HCT116 (cell line): Measurements from ENCODE around the gene MTFR2. TPM values are rescaled to one million over a fixed set of nuclear protein-coding genes. Genes with fewer than 3 reads are reported as not detected.
A peak's percentile ranks its signal among the peaks of the same experiment; 100 is the strongest.

Source experiments
- ATAC-seq: fragments of 200-7000 bp; cut with Tn5 transposase; 2 replicates; pipeline ENCODE4 v1.9.1; 2020; ENCODE audit warnings: mild to moderate bottlenecking, moderate library complexity
- BruUV-seq: library from RNA; stranded (reverse); fragments of 400-500 nt; replicated peaks from 2 replicates; lab custom pipeline; 2021; lab: Mats Ljungman, UMichigan
- CTCF ChIA-PET: fragments of 300-600 bp; sonication (Branson Sonifier 250); formaldehyde crosslinking; loops from one replicate; lab custom pipeline; 2021; ENCODE audit warnings: antibody characterized with exemption; lab: Charles Lee
- POLR2A ChIA-PET: fragments of 300-600, 350-600 bp; sonication (Branson Sonifier 250); formaldehyde crosslinking; loops from one replicate; lab custom pipeline; 2021; ENCODE audit warnings: antibody characterized with exemption; lab: Charles Lee
- RAD21 ChIA-PET, 2 experiments: fragments of 300-600 bp; sonication (Branson Sonifier 250); formaldehyde crosslinking; loops; one replicate each; lab custom pipeline; 2023; ENCODE audit warnings: low total read pairs in 2 of 2; ENCODE audit not compliant: uncharacterized antibody in 2 of 2, unreplicated experiment in 2 of 2, low non-redundant PET in 1 of 2; lab: Charles Lee
- DNase-seq: peaks from one replicate; pipeline ENCODE4 v3.0.0-alpha.2; 2010; ENCODE audit warnings: low read depth, low spot score
- H2AFZ ChIP-seq: fragments of 200-600 bp; shearing (Covaris generic), sonication (generic); 2 replicates; pipeline ENCODE4 v1.6.1; 2017; ENCODE audit warnings: low read depth, mixed run types, mixed read lengths, antibody characterized with exemption, low read length; ENCODE audit not compliant: poor library complexity, severe bottlenecking
- H3K27ac ChIP-seq: 2 replicates; pipeline ENCODE4 v1.5.1; 2012; ENCODE audit warnings: low read depth, low read length
- H3K27me3 ChIP-seq: fragments of 200-600 bp; sonication (generic); 2 replicates; pipeline ENCODE4 v1.6.1; 2016; ENCODE audit warnings: mixed run types, low read length, mixed read lengths; ENCODE audit not compliant: insufficient read depth
- H3K36me3 ChIP-seq, 2 experiments: fragments of 200-500 bp in 1 of 2; fragments of 200-600 bp in 1 of 2; sonication (Bioruptor generic) in 1 of 2; sonication (generic) in 1 of 2; 2 replicates each; pipeline versions ENCODE4 v1.5.1 to v1.6.1; 2014 to 2016; ENCODE audit warnings: low read length in 2 of 2, inconsistent platforms in 1 of 2, mixed read lengths in 1 of 2, mixed run types in 1 of 2; ENCODE audit not compliant: insufficient read depth in 2 of 2, control insufficient read depth in 1 of 2
- H3K4me1 ChIP-seq, 2 experiments: fragments of 200-600 bp in 1 of 2; sonication (generic) in 1 of 2; 2 replicates each; pipeline versions ENCODE4 v1.5.1 to v1.6.1; 2012 to 2017; ENCODE audit warnings: low read length in 2 of 2, inconsistent platforms in 1 of 2, mild to moderate bottlenecking in 1 of 2, mixed read lengths in 1 of 2, mixed run types in 1 of 2, moderate library complexity in 1 of 2; ENCODE audit not compliant: insufficient read depth in 2 of 2, control insufficient read depth in 1 of 2
- H3K4me2 ChIP-seq: fragments of 200-600 bp; sonication (generic); 2 replicates; pipeline ENCODE4 v1.6.1; 2017; ENCODE audit warnings: mixed run types, low read length, mixed read lengths
- H3K4me3 ChIP-seq, 2 experiments: fragments of 200-600 bp in 1 of 2; sonication (generic) in 1 of 2; replicated peaks in 1 of 2; 2 replicates each; pipeline ENCODE4 v1.5.1; 2011 to 2016; ENCODE audit warnings: low read length in 2 of 2, control low read depth in 1 of 2, low read depth in 1 of 2, mild to moderate bottlenecking in 1 of 2, mixed read lengths in 1 of 2, mixed run types in 1 of 2
- H3K79me2 ChIP-seq: fragments of 200-600 bp; sonication (generic); 2 replicates; pipeline ENCODE4 v1.6.1; 2017; ENCODE audit warnings: mild to moderate bottlenecking, mixed run types, low read length, moderate library complexity, mixed read lengths; ENCODE audit not compliant: insufficient read depth
- H3K9ac ChIP-seq: fragments of 200-600 bp; sonication (generic); 2 replicates; pipeline ENCODE4 v1.6.1; 2016; ENCODE audit warnings: low read length, mixed read lengths
- H3K9me2 ChIP-seq: fragments of 200-600 bp; sonication (generic), shearing (Covaris generic); 2 replicates; pipeline ENCODE4 v1.6.1; 2017; ENCODE audit warnings: mixed run types, mild to moderate bottlenecking, moderate library complexity; ENCODE audit not compliant: insufficient read depth
- H3K9me3 ChIP-seq, 2 experiments: fragments of 200-500 bp in 1 of 2; fragments of 200-600 bp in 1 of 2; sonication (Bioruptor generic) in 1 of 2; sonication (generic) in 1 of 2; 2 replicates each; pipeline ENCODE4 v1.6.1; 2014 to 2017; ENCODE audit warnings: low read length in 2 of 2, mixed read lengths in 2 of 2, inconsistent platforms in 1 of 2, low read depth in 1 of 2, mild to moderate bottlenecking in 1 of 2, mixed run types in 1 of 2, moderate library complexity in 1 of 2; ENCODE audit not compliant: control insufficient read depth in 1 of 2, insufficient read depth in 1 of 2
- H4K20me1 ChIP-seq: fragments of 200-600 bp; sonication (generic), shearing (Covaris generic); 2 replicates; pipeline ENCODE4 v1.6.1; 2017; ENCODE audit warnings: mixed run types, mild to moderate bottlenecking, moderate library complexity; ENCODE audit not compliant: insufficient read depth
- CBX3 ChIP-seq: IDR thresholded peaks from 2 replicates; pipeline ENCODE4 v1.6.1; 2012; ENCODE audit warnings: low read depth
- CEBPB ChIP-seq: IDR thresholded peaks from 2 replicates; pipeline ENCODE4 v1.6.1; 2012; ENCODE audit warnings: low read depth
- EGR1 ChIP-seq: IDR thresholded peaks from 2 replicates; pipeline ENCODE4 v1.6.1; 2012; ENCODE audit warnings: low read depth
- ELF1 ChIP-seq: IDR thresholded peaks from 2 replicates; pipeline ENCODE4 v1.6.1; 2012; ENCODE audit warnings: low read depth, borderline replicate concordance
- EZH2 ChIP-seq: fragments of 200-600 bp; sonication (generic); IDR thresholded peaks from 2 replicates; pipeline ENCODE4 v1.6.1; 2017; ENCODE audit warnings: antibody characterized with exemption, mixed run types
- POLR2A ChIP-seq: IDR thresholded peaks from 2 replicates; pipeline ENCODE4 v1.7.0; 2011; ENCODE audit warnings: borderline replicate concordance; ENCODE audit not compliant: insufficient read depth, insufficient read length; ENCODE audit errors: extremely low read depth
- POLR2AphosphoS5 ChIP-seq: IDR thresholded peaks from 2 replicates; pipeline ENCODE4 v1.6.1; 2011; ENCODE audit warnings: mild to moderate bottlenecking, low read depth, low read length, moderate library complexity
- SIN3A ChIP-seq: IDR thresholded peaks from 2 replicates; pipeline ENCODE4 v1.6.1; 2012; ENCODE audit warnings: low read depth
- SP1 ChIP-seq: IDR thresholded peaks from 2 replicates; pipeline ENCODE4 v1.6.1; 2012; ENCODE audit warnings: low read depth
- YY1 ChIP-seq: IDR thresholded peaks from 2 replicates; pipeline ENCODE4 v1.6.1; 2011; ENCODE audit warnings: low read length, low read depth, moderate library complexity, mild to moderate bottlenecking; ENCODE audit not compliant: insufficient replicate concordance; ENCODE audit errors: extremely low read depth
- ZBTB33 ChIP-seq: IDR thresholded peaks from 2 replicates; pipeline ENCODE4 v1.6.1; 2011; ENCODE audit warnings: mild to moderate bottlenecking, low read length, moderate library complexity; ENCODE audit not compliant: insufficient replicate concordance; ENCODE audit errors: extremely low read depth
- ZFX ChIP-seq: fragments of 450-650 bp; IDR thresholded peaks from 2 replicates; pipeline ENCODE4 v1.6.1; 2017
- intact Hi-C: fragments of 100-400 bp; cut with micrococcal nuclease; formaldehyde crosslinking; loops from 2 replicates; pipeline ENCODE4 v1.10.0; 2022
- total RNA-seq: library from RNA; stranded (reverse); gene quantifications from one replicate; pipeline ENCODE4 v1.2.1, GENCODE V29; 2021; ENCODE audit not compliant: unreplicated experiment
- TF ChIP-seq, protein P1 (sequence below): IDR thresholded peaks from 2 replicates; pipeline ENCODE4 v1.6.1; 2012
- TF ChIP-seq, protein P2 (sequence below): IDR thresholded peaks from 2 replicates; pipeline ENCODE4 v1.6.1; 2012

Gene MTFR2
- total RNA-seq, 1 experiment from 2014 or later: 13.2 TPM

DNA sequence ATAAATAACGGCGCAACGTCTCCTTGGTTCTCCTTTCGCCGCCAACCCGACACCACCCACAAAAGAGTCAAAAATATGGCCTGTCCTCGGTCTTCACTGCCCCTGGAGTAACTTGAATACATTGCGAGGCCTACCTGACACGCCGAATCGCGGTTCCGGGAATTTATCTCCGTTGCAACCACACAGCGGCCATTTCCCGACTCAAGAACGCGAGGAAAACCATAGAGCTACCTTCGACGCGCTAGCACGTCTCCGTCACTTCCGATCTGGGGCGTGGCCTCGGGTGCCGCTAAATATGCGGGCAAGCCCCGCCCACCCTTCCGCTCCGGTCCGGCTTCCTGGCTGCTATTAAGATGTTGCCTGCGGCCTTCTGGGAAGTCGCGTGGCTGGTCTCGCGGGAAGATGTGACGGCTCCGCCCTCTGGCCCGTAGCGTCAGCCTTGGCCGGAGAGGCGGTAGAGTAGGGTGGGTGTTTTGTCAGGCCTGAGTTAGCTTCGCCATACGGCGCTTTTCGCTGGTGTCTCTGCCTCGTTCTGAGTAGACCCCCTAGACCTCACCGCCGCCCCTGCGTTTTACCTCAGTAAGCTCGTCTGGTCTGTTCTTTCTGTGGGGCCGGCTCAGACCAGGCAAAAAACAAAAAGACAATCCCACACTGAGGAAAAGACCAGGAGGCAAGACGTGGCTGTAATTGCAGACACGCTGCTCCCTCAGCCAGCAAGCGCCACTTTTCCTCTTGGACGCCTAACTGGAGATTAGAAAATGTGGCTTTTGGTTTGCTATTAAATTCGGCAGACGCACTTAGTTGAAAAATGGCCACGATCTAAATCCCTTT is 39.7 kb upstream of the MTFR2 start, which contains the start of gene BCLAF1:
Gene BCLAF1, minus strand, starts transcription at position 268 of the 831 bp plus-strand sequence. CDS start 9,980 bp downstream, outside the sequence.
- intact Hi-C loops: loop anchor here (1.0 to 10.0 kb wide), 3 partner anchors 39 to 795 kb away; partner anchors contain the start of genes AHI1, MAP7 and MTFR2
- Histone ChIP-seq H3K9me3 (no peaks in the 10 kb centered on the region), H3K4me2 (peak within 1 kb of the TSS; percentile 82), H2AFZ (no peak within 1 kb of the TSS), H3K79me2 (peaks cover 48% of the 10 kb centered on the region), H3K27ac (peak within 1 kb of the TSS; percentile 98), H3K36me3 (peaks cover 0 to 9% of the 10 kb centered on the region in 2 experiments; a peak in 1 of 4 replicates), H3K4me3 (peak within 1 kb of the TSS; percentile 81 to 99), H4K20me1 (peaks cover 34% of the 10 kb centered on the region; the same call in 1 of the 2 replicates), H3K9ac (peak within 1 kb of the TSS; percentile 98), H3K4me1 (peaks cover 9 to 24% of the 10 kb centered on the region in 2 experiments), H3K9me2 (no peaks in the 10 kb centered on the region), H3K27me3 (no peaks in the 10 kb centered on the region)
- DNase-seq (peak; percentile 97), ATAC-seq (peak; percentile 93)
- POLR2A ChIA-PET: interaction anchor here (0.7 to 3.3 kb wide), 17 partner anchors 8 to 503 kb away, joined by 3 to 31 read pairs (median 4); partner anchors contain the start of genes MAP3K5, MAP7 and MTFR2
- RAD21 ChIA-PET: no interaction called here
- CTCF ChIA-PET: interaction anchor here (1.0 to 1.2 kb wide), 3 partner anchors 28 to 380 kb away, joined by 3 read pairs; no protein-coding TSS in a partner anchor
- TF ChIP-seq POLR2AphosphoS5 (peak; percentile 99), CEBPB (0 out of 2 replicates have a peak, but pooled peaks have one; percentile 7), ELF1 (peak; percentile 74), POLR2A (peak; percentile 88), CBX3 (no peak; the same call in 1 of the 2 replicates), SIN3A (peak; percentile 96), ZFX (peak; percentile 73), EGR1 (peak; percentile 65; the same call in 1 of the 2 replicates), ZBTB33 (peak; percentile 96), YY1 (peak; percentile 88), EZH2 (no peak), SP1 (peak; percentile 85)
- TF ChIP-seq, protein P1, sequence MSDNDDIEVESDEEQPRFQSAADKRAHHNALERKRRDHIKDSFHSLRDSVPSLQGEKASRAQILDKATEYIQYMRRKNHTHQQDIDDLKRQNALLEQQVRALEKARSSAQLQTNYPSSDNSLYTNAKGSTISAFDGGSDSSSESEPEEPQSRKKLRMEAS: peak; percentile 60
- TF ChIP-seq, protein P2, sequence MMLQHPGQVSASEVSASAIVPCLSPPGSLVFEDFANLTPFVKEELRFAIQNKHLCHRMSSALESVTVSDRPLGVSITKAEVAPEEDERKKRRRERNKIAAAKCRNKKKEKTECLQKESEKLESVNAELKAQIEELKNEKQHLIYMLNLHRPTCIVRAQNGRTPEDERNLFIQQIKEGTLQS: no peak
- BruUV-seq: TSS peak; percentile 97
